Adrenal gland (tissue), 5 donors: ENCODE data around the gene SERPINA5.

Source experiments
- POLR2A ChIP-seq, 2 donors: fragments of 450-650 bp; IDR thresholded peaks; one replicate each; pipeline ENCODE4 v1.6.1; 2017; ENCODE audit warnings: antibody characterized with exemption in 2 of 2, mild to moderate bottlenecking in 2 of 2, moderate library complexity in 1 of 2
- TF ChIP-seq, protein P1 (sequence below), 6 experiments: fragments of 450-650 bp in 4 of 6; fragments of 200-600 bp in 2 of 6; sonication (generic) in 1 of 6; IDR thresholded peaks; 1 replicate in 5 of 6; 2 replicates in 1 of 6; pipeline versions ENCODE4 v1.5.1 to v1.8.0; 2016 to 2021; ENCODE audit warnings: antibody characterized with exemption in 6 of 6, mild to moderate bottlenecking in 2 of 6, moderate library complexity in 1 of 6
- donor health status: DM: no; HTN: no; CAD: no.

DNA sequence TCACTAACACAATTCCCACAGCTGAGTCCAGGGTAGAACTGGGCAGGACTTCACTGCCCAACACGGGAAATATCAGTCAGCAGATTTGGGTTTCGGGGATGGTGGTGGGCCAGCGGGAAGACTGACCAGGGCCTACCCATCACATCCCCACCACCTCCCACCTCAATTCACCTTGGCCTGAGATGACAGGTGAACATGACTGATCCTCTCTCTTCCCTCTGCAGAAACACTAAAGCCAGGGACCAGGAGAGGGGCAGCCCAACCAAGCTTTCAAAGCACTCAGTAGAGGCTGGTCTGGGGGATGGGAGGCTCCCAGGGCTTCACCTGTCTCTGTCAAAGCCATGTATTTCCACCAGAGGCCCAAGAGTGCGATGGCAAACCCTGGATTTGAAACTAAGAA lies 2.3 kb downstream of the SERPINA5 start:
- TF ChIP-seq, protein P1, sequence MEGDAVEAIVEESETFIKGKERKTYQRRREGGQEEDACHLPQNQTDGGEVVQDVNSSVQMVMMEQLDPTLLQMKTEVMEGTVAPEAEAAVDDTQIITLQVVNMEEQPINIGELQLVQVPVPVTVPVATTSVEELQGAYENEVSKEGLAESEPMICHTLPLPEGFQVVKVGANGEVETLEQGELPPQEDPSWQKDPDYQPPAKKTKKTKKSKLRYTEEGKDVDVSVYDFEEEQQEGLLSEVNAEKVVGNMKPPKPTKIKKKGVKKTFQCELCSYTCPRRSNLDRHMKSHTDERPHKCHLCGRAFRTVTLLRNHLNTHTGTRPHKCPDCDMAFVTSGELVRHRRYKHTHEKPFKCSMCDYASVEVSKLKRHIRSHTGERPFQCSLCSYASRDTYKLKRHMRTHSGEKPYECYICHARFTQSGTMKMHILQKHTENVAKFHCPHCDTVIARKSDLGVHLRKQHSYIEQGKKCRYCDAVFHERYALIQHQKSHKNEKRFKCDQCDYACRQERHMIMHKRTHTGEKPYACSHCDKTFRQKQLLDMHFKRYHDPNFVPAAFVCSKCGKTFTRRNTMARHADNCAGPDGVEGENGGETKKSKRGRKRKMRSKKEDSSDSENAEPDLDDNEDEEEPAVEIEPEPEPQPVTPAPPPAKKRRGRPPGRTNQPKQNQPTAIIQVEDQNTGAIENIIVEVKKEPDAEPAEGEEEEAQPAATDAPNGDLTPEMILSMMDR (IDR thresholded peaks at IDR 0.05) = no peak
- no peak for TF ChIP-seq POLR2A (IDR thresholded peaks at IDR 0.05)
